GM18870 (cell line): ENCODE measurements around the gene MRPL38.
A peak's percentile ranks its signal among the peaks of the same experiment; 100 is the strongest.
"Not testable (repeated sequence)": the region's sequence is repeated elsewhere in the genome, so short reads cannot be mapped to it uniquely, and the experiment has no call there.

Source experiments
- ATAC-seq: cut with Tn5 transposase; IDR thresholded peaks from one replicate; pipeline ENCODE4 v1.9.1; 2021; ENCODE audit warnings: moderate library complexity; ENCODE audit not compliant: unreplicated experiment

The MRPL38 gene

GRCh38 chr17:75877752-75878173, 26.9 kb downstream of the MRPL38 start:
- no peak for ATAC-seq

GRCh38 chr17:75876938-75877751, 27.5 kb downstream of the MRPL38 start:
- ATAC-seq: no peak

GRCh38 chr17:75876190-75876937, 28.3 kb downstream of the MRPL38 start:
- no peak for ATAC-seq

GRCh38 chr17:75875940-75876189, 28.8 kb downstream of the MRPL38 start:
- ATAC-seq: no peak

- ATAC-seq: no peak
Observed at GRCh38 chr17:75875182-75875939, 29.3 kb downstream of the MRPL38 start.

GRCh38 chr17:75874323-75875181, 30.1 kb downstream of the MRPL38 start:
- ATAC-seq: no peak

- ATAC-seq: no peak
Observed at GRCh38 chr17:75873587-75874322, 30.9 kb downstream of the MRPL38 start.

GRCh38 chr17:75872434-75873351, 32.0 kb downstream of the MRPL38 start:
- ATAC-seq: no peak

GRCh38 chr17:75870228-75870627, 34.5 kb downstream of the MRPL38 start:
- not testable (repeated sequence) for ATAC-seq

- ATAC-seq: no peak
Observed at GRCh38 chr17:75869282-75870141, 35.2 kb downstream of the MRPL38 start.

GRCh38 chr17:75868730-75869281, 35.9 kb downstream of the MRPL38 start:
- ATAC-seq: not testable (repeated sequence)

- ATAC-seq: not testable (repeated sequence)
Observed at GRCh38 chr17:75865404-75866188, 39.1 kb downstream of the MRPL38 start.

- ATAC-seq: peak; percentile 24
Observed at GRCh38 chr17:75864887-75865286, 39.8 kb downstream of the MRPL38 start.

GRCh38 chr17:75864448-75864871, 40.2 kb downstream of the MRPL38 start:
- peak; percentile 86 for ATAC-seq

GRCh38 chr17:75861927-75862317, 42.8 kb downstream of the MRPL38 start:
- ATAC-seq: no peak

- ATAC-seq: not testable (repeated sequence)
Observed at GRCh38 chr17:75859358-75859757, 45.3 kb downstream of the MRPL38 start.
